Neural progenitor cell (in vitro differentiated cells): Measurements from ENCODE around the gene PRPSAP1.

Source experiments
- CTCF ChIP-seq: fragments of 200-600 bp; sonication (generic); IDR thresholded peaks from 2 replicates; pipeline ENCODE4 v1.5.1; 2017; ENCODE audit warnings: antibody characterized with exemption, mild to moderate bottlenecking
- EZH2 ChIP-seq: fragments of 200-600 bp; sonication (generic); IDR thresholded peaks from 2 replicates; pipeline ENCODE4 v1.6.1; 2017; ENCODE audit warnings: antibody characterized with exemption, mild to moderate bottlenecking, moderate library complexity

DNA sequence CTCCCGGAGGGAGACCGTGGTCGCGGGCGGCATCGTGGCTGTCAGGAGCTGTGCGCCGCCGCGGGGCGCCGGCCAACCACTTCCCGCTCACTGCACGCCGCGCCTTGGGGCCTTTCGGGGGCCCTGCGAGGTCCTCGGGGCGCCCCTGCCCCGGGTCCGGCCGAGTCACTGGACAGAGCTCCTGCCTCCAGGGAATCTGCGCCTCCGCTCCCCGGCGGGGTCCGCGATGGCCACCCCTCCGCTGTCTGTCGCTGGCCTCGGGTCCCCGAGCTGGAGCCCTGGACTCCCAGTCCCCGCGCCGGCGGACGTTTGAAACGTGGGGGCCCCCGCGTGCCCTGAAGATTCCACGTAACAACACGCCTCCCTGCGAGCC is 45.8 kb downstream of the PRPSAP1 start, which contains the start of gene QRICH2:
- TF ChIP-seq EZH2 (no peak), CTCF (no peak)
